Subcutaneous abdominal adipose tissue (tissue), 5 donors: Measurements from ENCODE around the gene PTPRJ.

Experiments
- H3K27ac ChIP-seq: one replicate; pipeline ENCODE4 v1.7.0; 2013; ENCODE audit warnings: low read depth, mild to moderate bottlenecking, inconsistent platforms, low read length, moderate library complexity
- H3K27me3 ChIP-seq, 5 donors: one replicate each; pipeline ENCODE4 v1.7.0; 2013; ENCODE audit warnings: low read length in 5 of 5, inconsistent platforms in 1 of 5; ENCODE audit not compliant: control insufficient read depth in 5 of 5, insufficient read depth in 4 of 5
- H3K36me3 ChIP-seq, 5 donors: one replicate each; pipeline ENCODE4 v1.7.0; 2013; ENCODE audit warnings: low read length in 5 of 5; ENCODE audit not compliant: control insufficient read depth in 5 of 5, insufficient read depth in 5 of 5
- H3K4me1 ChIP-seq, 5 donors: one replicate each; pipeline ENCODE4 v1.7.0; 2013; ENCODE audit warnings: low read length in 5 of 5, mild to moderate bottlenecking in 3 of 5, moderate library complexity in 1 of 5; ENCODE audit not compliant: control insufficient read depth in 5 of 5, insufficient read depth in 5 of 5
- H3K4me3 ChIP-seq, 5 donors: one replicate each; pipeline ENCODE4 v1.7.0; 2013; ENCODE audit warnings: low read length in 5 of 5, low read depth in 1 of 5
- H3K9ac ChIP-seq, 5 donors: one replicate each; pipeline ENCODE4 v1.7.0; 2013; ENCODE audit warnings: low read length in 5 of 5, mild to moderate bottlenecking in 4 of 5, moderate library complexity in 3 of 5
- H3K9me3 ChIP-seq, 5 donors: one replicate each; pipeline ENCODE4 v1.7.0; 2013; ENCODE audit warnings: low read length in 5 of 5; ENCODE audit not compliant: control insufficient read depth in 5 of 5
- donor health status: healthy.
- donor health status: healthy.
- donor health status: healthy.
- donor health status: healthy.
- donor health status: healthy.

The PTPRJ gene

DNA sequence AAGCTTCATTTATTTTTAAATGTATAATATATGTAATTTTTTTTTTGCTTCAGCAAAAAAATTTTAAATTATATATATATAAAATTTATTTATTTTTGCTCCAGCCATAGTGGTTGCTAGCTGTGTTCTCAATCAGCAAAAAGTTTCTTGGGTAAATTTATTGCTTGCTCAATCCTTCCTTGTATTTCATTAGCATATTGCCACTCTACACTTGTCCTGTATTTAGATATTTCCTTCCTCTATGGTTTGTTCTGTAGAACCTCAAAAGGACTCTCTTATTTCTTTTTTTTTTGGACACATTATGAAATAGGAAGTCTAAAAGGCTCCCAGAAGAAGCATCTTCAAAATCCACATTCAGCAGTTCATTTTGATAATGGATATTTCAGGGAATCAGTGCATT lies 2.3 kb downstream of the PTPRJ start:
- Histone ChIP-seq H3K27me3 (peaks cover 0 to 4% (median 0%) of the 10 kb centered on the region in 5 donors), H3K4me3 (no peak overlapping the region), H3K9me3 (no peaks in the 10 kb centered on the region), H3K9ac (no peak overlapping the region), H3K27ac (no peak overlapping the region), H3K36me3 (no peaks in the 10 kb centered on the region), H3K4me1 (peaks cover 0 to 32% (median 21%) of the 10 kb centered on the region in 5 donors)

DNA sequence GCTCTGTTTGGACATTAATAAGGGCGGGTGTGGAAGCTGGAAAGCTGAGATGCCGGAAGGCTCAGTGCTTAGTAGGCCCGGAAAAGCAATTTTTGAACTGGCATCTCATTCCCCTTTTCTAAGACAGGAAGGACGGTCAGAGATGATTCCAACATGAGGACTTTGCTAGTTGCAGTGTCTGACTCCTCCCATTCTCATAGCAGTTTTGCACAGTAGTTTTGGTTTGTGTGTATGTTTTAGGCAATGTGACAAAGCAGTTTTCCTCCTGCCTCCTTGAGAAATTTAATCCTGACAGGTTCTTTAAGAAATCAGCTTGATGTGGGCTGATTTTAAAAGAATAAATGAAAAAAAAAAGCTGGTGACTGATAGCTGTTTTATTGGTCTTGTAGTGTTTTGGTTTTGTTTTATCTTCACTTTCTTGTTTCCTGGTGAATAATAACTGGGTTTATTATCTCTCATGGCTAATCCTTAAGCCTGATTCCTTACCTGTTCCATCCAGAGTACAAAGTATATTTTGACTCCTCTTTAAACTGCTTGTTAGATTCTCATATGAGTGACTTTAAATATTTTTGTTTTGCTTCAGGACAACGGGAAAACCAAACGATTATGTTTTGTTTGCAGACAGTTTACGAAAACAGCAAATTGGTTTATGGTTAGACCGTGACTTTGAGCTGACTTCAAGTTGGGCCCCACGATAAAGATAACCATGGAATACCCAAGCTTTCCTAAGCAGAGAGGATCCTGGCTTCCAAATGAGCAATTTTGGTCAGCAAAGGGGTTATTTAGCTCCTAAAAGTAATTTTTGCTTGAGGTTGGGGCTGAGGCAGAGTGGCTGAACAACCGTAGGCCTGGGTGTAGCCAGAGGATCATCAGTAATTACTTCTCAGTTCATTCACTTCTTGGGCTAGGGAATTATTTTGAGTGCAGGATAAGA lies 3.4 kb downstream of the PTPRJ start:
- Histone ChIP-seq H3K9ac (peak overlapping the region in 1 of 5 donors; percentile 13), H3K4me1 (peaks cover 0 to 34% (median 21%) of the 10 kb centered on the region in 5 donors), H3K4me3 (no peak overlapping the region), H3K36me3 (no peaks in the 10 kb centered on the region), H3K27ac (no peak overlapping the region), H3K27me3 (peaks cover 0 to 4% (median 0%) of the 10 kb centered on the region in 5 donors), H3K9me3 (no peaks in the 10 kb centered on the region)

DNA sequence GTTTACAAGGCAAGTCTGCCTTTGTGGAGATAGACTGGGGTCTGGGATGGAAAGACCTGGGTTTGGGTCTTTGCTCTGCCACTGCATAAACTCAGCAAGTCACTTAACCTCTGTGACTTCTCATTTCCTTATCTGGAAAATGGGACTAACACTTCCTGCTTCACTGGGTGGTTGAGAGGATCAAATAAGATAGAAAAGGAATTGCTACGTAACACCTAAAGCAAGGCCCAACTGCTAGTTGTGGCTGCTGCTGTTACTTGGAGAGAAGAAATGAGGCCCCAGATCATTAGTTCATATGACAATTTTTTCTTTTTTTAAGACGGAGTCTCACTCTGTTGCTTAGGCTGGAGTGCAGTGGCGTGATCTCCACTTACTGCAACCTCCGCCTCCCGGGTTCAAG lies 5.9 kb downstream of the PTPRJ start:
- H3K27ac ChIP-seq, result no peak overlapping the region
- H3K4me3 ChIP-seq, result no peak overlapping the region

DNA sequence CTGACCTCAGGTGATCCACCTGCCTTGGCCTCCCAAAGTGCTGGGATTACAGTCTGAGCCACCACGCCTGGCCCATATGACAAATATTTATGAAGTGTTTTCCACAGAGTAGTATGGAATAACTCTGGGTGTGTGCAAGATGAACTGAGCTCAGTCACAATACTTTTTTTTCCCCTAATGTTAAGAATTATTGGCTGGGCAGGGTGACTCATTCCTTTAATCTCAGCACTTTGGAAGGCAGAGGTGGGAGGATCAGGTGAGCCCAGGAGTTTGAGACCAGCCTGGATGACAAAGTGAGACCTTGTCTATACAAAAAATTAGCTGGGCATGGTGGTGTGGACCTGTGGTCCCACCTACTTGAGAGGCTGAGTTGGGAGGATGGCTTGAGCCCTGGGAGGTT lies 6.4 kb downstream of the PTPRJ start:
- H3K36me3 ChIP-seq, result no peaks in the 10 kb centered on the region
- no peak overlapping the region for H3K4me3 ChIP-seq
- no peak overlapping the region for H3K9ac ChIP-seq
- peaks cover 0 to 4% (median 0%) of the 10 kb centered on the region in 5 donors for H3K27me3 ChIP-seq
- no peaks in the 10 kb centered on the region for H3K9me3 ChIP-seq
- H3K27ac ChIP-seq, result no peak overlapping the region
- H3K4me1 ChIP-seq, result peaks cover 2 to 43% (median 25%) of the 10 kb centered on the region in 5 donors

More for the DNA sequence above, 5.9 kb downstream of the PTPRJ start:
- no peaks in the 10 kb centered on the region for H3K36me3 ChIP-seq
- peaks cover 0 to 43% (median 27%) of the 10 kb centered on the region in 5 donors for H3K4me1 ChIP-seq
- no peaks in the 10 kb centered on the region for H3K9me3 ChIP-seq
- peaks cover 0 to 4% (median 0%) of the 10 kb centered on the region in 5 donors for H3K27me3 ChIP-seq
- no peak overlapping the region for H3K9ac ChIP-seq

DNA sequence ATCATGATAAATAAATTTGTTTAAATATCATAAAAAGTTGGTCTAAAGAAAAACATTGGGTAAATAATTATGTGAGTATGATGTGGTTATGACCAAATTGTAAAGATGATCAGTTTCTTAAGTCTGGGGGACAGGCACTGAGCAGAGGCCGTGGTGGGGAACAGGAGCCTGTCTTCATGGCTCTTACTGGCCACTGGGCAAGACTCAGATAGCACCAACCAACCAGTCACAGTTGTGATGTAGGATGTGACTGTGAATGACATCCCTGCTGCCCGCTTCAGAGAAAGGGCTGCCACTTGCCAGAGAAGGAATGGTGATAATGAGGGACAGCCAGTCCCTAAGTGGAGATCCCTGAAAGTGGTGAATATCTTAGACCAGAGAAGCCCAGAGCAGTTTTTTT lies 7.0 kb downstream of the PTPRJ start:
- no peaks in the 10 kb centered on the region for H3K36me3 ChIP-seq
- no peaks in the 10 kb centered on the region for H3K9me3 ChIP-seq
- H3K9ac ChIP-seq, result no peak overlapping the region
- H3K27me3 ChIP-seq, result no peaks in the 10 kb centered on the region
- H3K27ac ChIP-seq, result no peak overlapping the region
- no peak overlapping the region for H3K4me3 ChIP-seq
- peaks cover 2 to 37% (median 20%) of the 10 kb centered on the region in 5 donors for H3K4me1 ChIP-seq

DNA sequence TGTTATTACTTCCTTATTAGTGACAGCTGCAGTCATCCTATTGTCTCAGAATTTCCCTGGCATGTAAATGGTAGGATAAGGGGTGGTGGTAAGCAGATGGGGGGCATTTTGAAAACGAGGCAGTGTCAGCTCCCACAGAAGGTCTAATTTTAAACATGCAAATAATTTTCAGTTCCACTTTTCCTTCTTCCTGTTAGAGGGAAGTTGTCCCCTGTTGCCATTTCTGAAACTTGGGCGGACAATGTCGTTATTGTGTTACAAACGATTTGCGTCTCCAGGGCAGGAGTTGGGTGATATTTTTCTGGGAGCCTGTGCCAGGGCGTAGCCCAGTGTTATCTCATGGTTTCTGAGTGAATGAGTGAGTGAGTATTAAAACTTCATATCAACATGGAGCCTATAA lies 7.4 kb downstream of the PTPRJ start:
- Histone ChIP-seq H3K4me3 (no peak overlapping the region), H3K4me1 (peaks cover 2 to 36% (median 20%) of the 10 kb centered on the region in 5 donors), H3K9ac (no peak overlapping the region), H3K27me3 (no peaks in the 10 kb centered on the region), H3K27ac (no peak overlapping the region), H3K9me3 (no peaks in the 10 kb centered on the region), H3K36me3 (no peaks in the 10 kb centered on the region)

DNA sequence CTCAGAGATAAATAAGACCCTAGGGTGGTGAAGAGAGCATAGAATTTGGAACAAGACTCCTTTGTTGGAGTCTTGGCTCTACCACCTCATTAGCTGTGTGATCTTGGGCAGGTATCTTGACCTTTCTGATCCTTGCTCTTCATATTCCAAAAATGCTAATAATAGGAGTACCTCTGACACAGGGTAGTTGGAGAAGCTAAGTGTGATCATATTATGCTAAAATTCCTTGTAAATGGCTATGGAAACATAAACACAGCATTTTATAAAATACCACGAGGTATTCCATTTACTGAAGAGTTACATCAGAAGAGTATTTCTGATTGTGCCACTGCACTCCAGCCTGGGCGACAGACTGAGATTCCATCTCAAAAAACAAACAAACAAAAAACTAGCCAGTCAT lies 9.4 kb downstream of the PTPRJ start:
- Histone ChIP-seq H3K27me3 (no peaks in the 10 kb centered on the region), H3K4me3 (no peak overlapping the region), H3K9ac (peak overlapping the region in 1 of 5 donors; percentile 3), H3K36me3 (no peaks in the 10 kb centered on the region), H3K27ac (no peak overlapping the region), H3K4me1 (peaks cover 2 to 30% (median 16%) of the 10 kb centered on the region in 5 donors), H3K9me3 (no peaks in the 10 kb centered on the region)

DNA sequence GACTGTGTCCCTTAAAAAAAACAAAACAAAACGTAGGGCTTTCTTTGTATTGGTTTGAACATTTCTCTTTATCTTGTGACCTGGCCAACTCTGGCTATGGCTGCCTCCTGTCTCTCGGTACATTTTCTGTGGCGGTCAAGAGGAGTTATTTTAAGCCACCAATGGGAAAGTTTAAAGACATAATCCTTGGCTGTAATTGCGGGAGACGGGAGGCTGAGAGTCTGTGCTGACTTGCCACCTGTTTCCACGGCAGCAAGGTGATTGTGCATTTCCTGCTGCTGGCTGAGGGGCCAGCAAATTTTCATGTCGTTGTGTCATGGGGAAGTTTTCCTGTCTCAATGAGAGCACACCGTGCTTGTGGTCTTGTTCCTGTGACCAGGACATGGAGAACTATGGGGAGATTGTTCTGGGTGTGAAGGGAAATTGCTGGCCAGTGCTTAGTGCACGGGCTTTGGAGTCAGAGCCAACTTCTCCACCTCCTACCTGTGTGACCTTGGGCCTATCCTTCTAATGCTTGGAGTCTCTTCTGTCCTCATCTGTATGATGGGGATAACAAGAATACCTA lies 11.0 kb downstream of the PTPRJ start:
- H3K4me1 ChIP-seq, result peaks cover 2 to 26% (median 16%) of the 10 kb centered on the region in 5 donors
- no peaks in the 10 kb centered on the region for H3K36me3 ChIP-seq
- no peaks in the 10 kb centered on the region for H3K27me3 ChIP-seq
- H3K27ac ChIP-seq, result no peak overlapping the region
- no peaks in the 10 kb centered on the region for H3K9me3 ChIP-seq
- no peak overlapping the region for H3K9ac ChIP-seq
- H3K4me3 ChIP-seq, result no peak overlapping the region

DNA sequence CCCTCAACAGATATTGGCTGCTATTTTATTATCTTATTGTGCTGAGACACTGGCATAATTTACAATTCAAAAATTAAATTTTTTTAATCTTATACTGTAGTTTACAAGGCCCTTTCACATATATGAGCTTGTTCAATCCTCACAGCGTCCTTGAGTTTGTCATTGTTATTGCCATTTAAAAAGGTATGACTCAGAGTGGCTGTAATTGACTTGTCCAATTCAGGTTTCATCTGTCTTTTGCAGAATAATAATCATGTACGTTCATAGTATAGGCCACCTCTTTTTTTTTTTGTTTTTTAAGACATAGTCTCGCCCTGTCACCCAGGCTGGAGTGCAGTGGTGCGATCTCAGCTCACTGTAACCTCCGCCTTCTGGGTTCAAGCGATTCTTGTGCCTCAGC lies 11.5 kb downstream of the PTPRJ start:
- H3K36me3 ChIP-seq, result no peaks in the 10 kb centered on the region
- H3K4me1 ChIP-seq, result peaks cover 2 to 30% (median 16%) of the 10 kb centered on the region in 5 donors
- H3K4me3 ChIP-seq, result no peak overlapping the region
- no peak overlapping the region for H3K27ac ChIP-seq
- H3K27me3 ChIP-seq, result no peaks in the 10 kb centered on the region
- no peaks in the 10 kb centered on the region for H3K9me3 ChIP-seq
- no peak overlapping the region for H3K9ac ChIP-seq
